Panc1 (cell line): ENCODE data around the gene ABCC11.

ENCODE experiments used
- CTCF ChIP-seq: fragments of 450-650 bp; IDR thresholded peaks from 2 replicates; pipeline ENCODE4 v1.5.1; 2017; ENCODE audit warnings: mild to moderate bottlenecking
- POLR2AphosphoS5 ChIP-seq: IDR thresholded peaks from 2 replicates; pipeline ENCODE4 v1.6.1; 2012; ENCODE audit warnings: mild to moderate bottlenecking, low read depth, low read length, moderate library complexity
- TCF7L2 ChIP-seq: IDR thresholded peaks from 2 replicates; pipeline ENCODE4 v1.6.1; 2011; ENCODE audit warnings: mild to moderate bottlenecking, low read depth, low read length, inconsistent platforms

- TF ChIP-seq TCF7L2 (no peak), CTCF (no peak), POLR2AphosphoS5 (no peak)
These were observed 37.6 kb upstream of the ABCC11 start for GRCh38 chr16:48284772-48285409.
